HK-2 (cell line): ENCODE results near the gene BPNT1.
"Not testable (repeated sequence)": the region's sequence is repeated elsewhere in the genome, so short reads cannot be mapped to it uniquely, and the experiment has no call there.

Source experiments
- DNase-seq: peaks from one replicate; pipeline ENCODE4 v3.0.0-alpha.2; 2018; ENCODE audit not compliant: unreplicated experiment

Gene BPNT1

GRCh38 chr1:220077887-220078286 is 11.7 kb downstream of the BPNT1 start:
- no peak for DNase-seq

- DNase-seq, result no peak
Observed at GRCh38 chr1:220076861-220077762, 12.5 kb downstream of the BPNT1 start.

- no peak for DNase-seq
Observed at GRCh38 chr1:220067269-220068204, 22.1 kb downstream of the BPNT1 start.

- no peak for DNase-seq
Observed at GRCh38 chr1:220062629-220063028, 27.0 kb downstream of the BPNT1 start.

- no peak for DNase-seq
Observed at GRCh38 chr1:220060876-220061275, 28.7 kb downstream of the BPNT1 start.

- DNase-seq, result no peak
Observed at GRCh38 chr1:220056374-220056773, 33.2 kb downstream of the BPNT1 start.

GRCh38 chr1:220046052-220046930 is 43.3 kb downstream of the BPNT1 start, which contains the start of gene EPRS1:
EPRS1 (minus strand) TSS chr1:220046505; CDS start chr1:220046388, 117 bp downstream.
- peak; percentile 97 for DNase-seq

- no peak for DNase-seq
Observed at GRCh38 chr1:220045356-220046051, 44.1 kb downstream of the BPNT1 start.

GRCh38 chr1:220044678-220045355 is 44.8 kb downstream of the BPNT1 start:
- no peak for DNase-seq

GRCh38 chr1:220043646-220044045 is 45.9 kb downstream of the BPNT1 start:
- DNase-seq, result no peak

- DNase-seq, result no peak
Observed at GRCh38 chr1:220040028-220040596, 49.5 kb downstream of the BPNT1 start.

GRCh38 chr1:220038640-220039039 is 50.9 kb downstream of the BPNT1 start:
- no peak for DNase-seq

- not testable (repeated sequence) for DNase-seq
Observed at GRCh38 chr1:220037810-220038209, 51.8 kb downstream of the BPNT1 start.

- DNase-seq, result no peak
Observed at GRCh38 chr1:220032911-220033310, 56.7 kb downstream of the BPNT1 start.

- no peak for DNase-seq
Observed at GRCh38 chr1:220031287-220031686, 58.3 kb downstream of the BPNT1 start.

- no peak for DNase-seq
Observed at GRCh38 chr1:220028346-220028895, 61.2 kb downstream of the BPNT1 start.

GRCh38 chr1:220019071-220019470 is 70.5 kb downstream of the BPNT1 start:
- DNase-seq, result no peak

- DNase-seq, result no peak
Observed at GRCh38 chr1:220013497-220013896, 76.1 kb downstream of the BPNT1 start.

GRCh38 chr1:220012259-220012658 is 77.3 kb downstream of the BPNT1 start:
- DNase-seq, result no peak

- DNase-seq, result no peak
Observed at GRCh38 chr1:220011620-220012019, 78.0 kb downstream of the BPNT1 start.
